ENCODE data around the gene CDH10. TPM values are rescaled to one million over a fixed set of nuclear protein-coding genes. Genes with fewer than 3 reads are reported as not detected.

CDH10 gene
- total RNA-seq, 3 donors from 2014 or later (not counting 1 experiment from before 2014, with no cell fraction given): not detected

DNA sequence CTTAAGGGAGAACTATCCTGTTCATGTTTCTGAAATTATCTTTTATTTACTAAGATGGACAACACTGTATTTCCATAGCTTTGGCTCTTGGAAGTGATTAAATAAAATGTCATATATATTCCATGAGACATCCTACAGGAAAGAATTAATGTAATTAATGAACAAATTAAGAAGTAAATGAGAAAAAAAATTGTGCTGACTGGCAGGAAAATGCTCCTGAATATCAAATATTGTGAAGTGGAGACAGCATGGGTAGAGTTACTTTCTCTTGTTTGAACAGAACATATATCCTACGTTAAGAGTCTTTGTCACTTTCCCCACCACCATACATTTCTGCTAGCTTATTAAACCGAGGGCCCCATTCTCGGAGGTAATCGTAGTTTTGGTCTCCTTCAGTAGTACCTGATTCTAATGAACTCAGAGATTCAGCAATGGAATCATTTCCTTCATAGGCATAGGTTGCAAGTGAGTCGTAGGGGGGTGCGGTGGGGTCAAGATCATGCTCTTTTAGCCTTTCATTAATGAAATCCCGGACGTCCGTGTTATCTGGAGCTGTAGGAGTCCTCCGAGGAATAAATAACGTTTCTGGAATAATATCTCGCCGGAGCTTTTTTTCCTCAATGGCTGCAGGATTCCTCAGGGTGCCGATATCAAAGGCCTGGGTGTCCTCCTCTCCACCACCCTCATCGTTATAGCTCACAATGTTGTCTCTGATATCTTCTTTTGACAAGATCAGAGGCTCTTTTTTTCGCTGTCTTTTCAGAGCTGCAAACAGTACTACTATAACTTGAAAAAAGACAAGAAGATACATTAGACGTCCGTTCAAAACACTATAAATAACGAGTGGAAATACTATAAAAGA is 157.2 kb downstream of the CDH10 start:
- Histone ChIP-seq H3K36me3 (ENCODE audit: control insufficient read depth, insufficient read depth, low read length) (no peaks in the 10 kb centered on the region), H3K27ac (ENCODE audit: low read length) (no peak overlapping the region), H3K4me1 (ENCODE audit: control insufficient read depth, insufficient read depth, low read length) (no peaks in the 10 kb centered on the region), H3K9me3 (ENCODE audit: control insufficient read depth, insufficient read depth, low read length) (no peaks in the 10 kb centered on the region), H3K27me3 (ENCODE audit: control insufficient read depth, insufficient read depth, low read length) (no peaks in the 10 kb centered on the region), H3K4me3 (ENCODE audit: low read length) (no peak overlapping the region)
- no peak for ATAC-seq
- H3K4me1 Mint-ChIP-seq: no peaks in the 10 kb centered on the region
- H3K4me3 Mint-ChIP-seq: no peak overlapping the region
- TF ChIP-seq, protein P1, sequence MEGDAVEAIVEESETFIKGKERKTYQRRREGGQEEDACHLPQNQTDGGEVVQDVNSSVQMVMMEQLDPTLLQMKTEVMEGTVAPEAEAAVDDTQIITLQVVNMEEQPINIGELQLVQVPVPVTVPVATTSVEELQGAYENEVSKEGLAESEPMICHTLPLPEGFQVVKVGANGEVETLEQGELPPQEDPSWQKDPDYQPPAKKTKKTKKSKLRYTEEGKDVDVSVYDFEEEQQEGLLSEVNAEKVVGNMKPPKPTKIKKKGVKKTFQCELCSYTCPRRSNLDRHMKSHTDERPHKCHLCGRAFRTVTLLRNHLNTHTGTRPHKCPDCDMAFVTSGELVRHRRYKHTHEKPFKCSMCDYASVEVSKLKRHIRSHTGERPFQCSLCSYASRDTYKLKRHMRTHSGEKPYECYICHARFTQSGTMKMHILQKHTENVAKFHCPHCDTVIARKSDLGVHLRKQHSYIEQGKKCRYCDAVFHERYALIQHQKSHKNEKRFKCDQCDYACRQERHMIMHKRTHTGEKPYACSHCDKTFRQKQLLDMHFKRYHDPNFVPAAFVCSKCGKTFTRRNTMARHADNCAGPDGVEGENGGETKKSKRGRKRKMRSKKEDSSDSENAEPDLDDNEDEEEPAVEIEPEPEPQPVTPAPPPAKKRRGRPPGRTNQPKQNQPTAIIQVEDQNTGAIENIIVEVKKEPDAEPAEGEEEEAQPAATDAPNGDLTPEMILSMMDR (IDR thresholded peaks at IDR 0.05): no peak
- no peak for DNase-seq
- peaks cover 2 to 8% of the 10 kb centered on the region in 2 donors for H3K9me3 Mint-ChIP-seq
- H3K27ac Mint-ChIP-seq: no peak overlapping the region
- H3K36me3 Mint-ChIP-seq: no peaks in the 10 kb centered on the region
- intact Hi-C loops (cut with micrococcal nuclease): no loop called here
- 90% methylated on average over 19 of the region's 19 CpGs for WGBS (ENCODE audit: insufficient coverage)
- no peaks in the 10 kb centered on the region for H3K27me3 Mint-ChIP-seq (ENCODE audit: low read depth in 2 of 2)

- peaks cover 3% of the 10 kb centered on the region for H3K9me3 ChIP-seq (ENCODE audit: control insufficient read depth, insufficient read depth, low read length)
- no peaks in the 10 kb centered on the region for H3K36me3 Mint-ChIP-seq
- H3K27me3 ChIP-seq (ENCODE audit: control insufficient read depth, insufficient read depth, low read length): no peaks in the 10 kb centered on the region
- no peaks in the 10 kb centered on the region for H3K27me3 Mint-ChIP-seq (ENCODE audit: low read depth in 2 of 2)
- intact Hi-C loops (cut with micrococcal nuclease): no loop called here
- H3K36me3 ChIP-seq (ENCODE audit: control insufficient read depth, insufficient read depth, low read length): no peaks in the 10 kb centered on the region
- no peak overlapping the region for H3K4me3 Mint-ChIP-seq
- DNase-seq (no peak), ATAC-seq (no peak)
- H3K4me1 Mint-ChIP-seq: no peaks in the 10 kb centered on the region
- no peak overlapping the region for H3K4me3 ChIP-seq (ENCODE audit: low read length)
- peaks cover 2 to 11% of the 10 kb centered on the region in 2 donors for H3K9me3 Mint-ChIP-seq
- no peak overlapping the region for H3K27ac ChIP-seq (ENCODE audit: low read length)
- no peaks in the 10 kb centered on the region for H3K4me1 ChIP-seq (ENCODE audit: control insufficient read depth, insufficient read depth, low read length)
- no peak overlapping the region for H3K27ac Mint-ChIP-seq
- TF ChIP-seq, protein P1 (IDR thresholded peaks at IDR 0.05): no peak
Measured at GRCh38 chr5:24480952-24481351, 163.8 kb downstream of the CDH10 start.

GRCh38 chr5:24477958-24478357 is 166.8 kb downstream of the CDH10 start:
- H3K4me3 Mint-ChIP-seq: no peak overlapping the region
- Histone ChIP-seq H3K4me1 (ENCODE audit: control insufficient read depth, insufficient read depth, low read length) (no peaks in the 10 kb centered on the region), H3K27me3 (ENCODE audit: control insufficient read depth, insufficient read depth, low read length) (no peaks in the 10 kb centered on the region), H3K9me3 (ENCODE audit: control insufficient read depth, insufficient read depth, low read length) (peaks cover 3% of the 10 kb centered on the region), H3K36me3 (ENCODE audit: control insufficient read depth, insufficient read depth, low read length) (no peaks in the 10 kb centered on the region), H3K27ac (ENCODE audit: low read length) (no peak overlapping the region), H3K4me3 (ENCODE audit: low read length) (no peak overlapping the region)
- no peak for DNase-seq
- no peak overlapping the region for H3K27ac Mint-ChIP-seq
- intact Hi-C loops (cut with micrococcal nuclease): no loop called here
- H3K27me3 Mint-ChIP-seq (ENCODE audit: low read depth in 2 of 2): no peaks in the 10 kb centered on the region
- H3K36me3 Mint-ChIP-seq: peaks cover 7% of the 10 kb centered on the region
- H3K9me3 Mint-ChIP-seq: peaks cover 8 to 11% of the 10 kb centered on the region in 2 donors
- no peak for ATAC-seq
- 92% methylated on average over 5 of the region's 5 CpGs for WGBS (ENCODE audit: insufficient coverage)
- TF ChIP-seq, protein P1 (IDR thresholded peaks at IDR 0.05): no peak
- no peaks in the 10 kb centered on the region for H3K4me1 Mint-ChIP-seq

GRCh38 chr5:24475101-24475500 is 169.7 kb downstream of the CDH10 start:
- Mint-ChIP-seq H3K27ac (no peak overlapping the region), H3K4me1 (no peaks in the 10 kb centered on the region), H3K27me3 (ENCODE audit: low read depth in 2 of 2) (no peaks in the 10 kb centered on the region), H3K9me3 (peaks cover 12 to 14% of the 10 kb centered on the region in 2 donors), H3K36me3 (peaks cover 7% of the 10 kb centered on the region), H3K4me3 (no peak overlapping the region)
- ATAC-seq (no peak), DNase-seq (no peak)
- Histone ChIP-seq H3K9me3 (ENCODE audit: control insufficient read depth, insufficient read depth, low read length) (peaks cover 3% of the 10 kb centered on the region), H3K4me1 (ENCODE audit: control insufficient read depth, insufficient read depth, low read length) (no peaks in the 10 kb centered on the region), H3K27ac (ENCODE audit: low read length) (no peak overlapping the region), H3K27me3 (ENCODE audit: control insufficient read depth, insufficient read depth, low read length) (no peaks in the 10 kb centered on the region), H3K36me3 (ENCODE audit: control insufficient read depth, insufficient read depth, low read length) (no peaks in the 10 kb centered on the region), H3K4me3 (ENCODE audit: low read length) (no peak overlapping the region)
- intact Hi-C loops (cut with micrococcal nuclease): no loop called here
- TF ChIP-seq, protein P1 (IDR thresholded peaks at IDR 0.05): no peak
- no CpG with 5 or more reads among the region's 1 CpG for WGBS (ENCODE audit: insufficient coverage)

Data from natural killer cell (primary cell).